Fibroblast of lung (primary cell): ENCODE results near the gene DNM1L. TPM values are rescaled to one million over a fixed set of nuclear protein-coding genes. Genes with fewer than 3 reads are reported as not detected.

Experiments
- DNase-seq, 2 donors: peaks; one replicate each; pipeline versions ENCODE4 v3.0.0 to v3.0.0-alpha.2; 2010; ENCODE audit warnings: low read depth in 2 of 2
- H2AFZ ChIP-seq: 2 replicates; pipeline ENCODE4 v1.5.1; 2012; ENCODE audit warnings: low read length, control low read depth, inconsistent platforms
- H3K27ac ChIP-seq: 2 replicates; pipeline ENCODE4 v1.5.1; 2011; ENCODE audit warnings: low read length, control low read depth; ENCODE audit not compliant: insufficient read depth
- H3K27me3 ChIP-seq: 2 replicates; pipeline ENCODE4 v1.5.1; 2011; ENCODE audit warnings: mild to moderate bottlenecking, low read length; ENCODE audit not compliant: control insufficient read depth, insufficient read depth
- H3K36me3 ChIP-seq: 2 replicates; pipeline ENCODE4 v1.5.1; 2011; ENCODE audit warnings: low read length; ENCODE audit not compliant: control insufficient read depth, insufficient read depth
- H3K4me1 ChIP-seq: 2 replicates; pipeline ENCODE4 v1.5.1; 2011; ENCODE audit warnings: low read length; ENCODE audit not compliant: control insufficient read depth, insufficient read depth; ENCODE audit errors: extremely low read depth
- H3K4me2 ChIP-seq: 2 replicates; pipeline ENCODE4 v1.5.1; 2011; ENCODE audit warnings: low read length, control low read depth; ENCODE audit not compliant: insufficient read depth; ENCODE audit errors: extremely low read depth
- H3K4me3 ChIP-seq, 4 experiments: fragments of 200-600 bp in 1 of 4; sonication (generic) in 1 of 4; replicated peaks in 1 of 4; 2 replicates each; pipeline ENCODE4 v1.5.1; 2011 to 2016; ENCODE audit warnings: low read length in 4 of 4, low read depth in 3 of 4, mild to moderate bottlenecking in 3 of 4, control low read depth in 2 of 4, inconsistent platforms in 1 of 4, mixed read lengths in 1 of 4; ENCODE audit not compliant: insufficient read depth in 1 of 4; ENCODE audit errors: control extremely low read depth in 1 of 4
- H3K79me2 ChIP-seq: 2 replicates; pipeline ENCODE4 v1.5.1; 2012; ENCODE audit warnings: mild to moderate bottlenecking, low read length, inconsistent platforms; ENCODE audit not compliant: control insufficient read depth, insufficient read depth
- H3K9ac ChIP-seq: 2 replicates; pipeline ENCODE4 v1.5.1; 2011; ENCODE audit warnings: mild to moderate bottlenecking, low read length, control low read depth; ENCODE audit not compliant: insufficient read depth
- H3K9me3 ChIP-seq: 2 replicates; pipeline ENCODE4 v1.5.1; 2012; ENCODE audit warnings: low read depth, low read length; ENCODE audit not compliant: control insufficient read depth, insufficient read depth
- H4K20me1 ChIP-seq: 2 replicates; pipeline ENCODE4 v1.5.1; 2011; ENCODE audit warnings: low read length; ENCODE audit not compliant: control insufficient read depth, insufficient read depth; ENCODE audit errors: extremely low read depth
- CTCF ChIP-seq, 2 donors: IDR thresholded peaks in 1 of 2; conservative IDR thresholded peaks in 1 of 2; 1 replicate in 1 of 2; 2 replicates in 1 of 2; pipeline ENCODE4 v1.5.1; 2011 to 2012; ENCODE audit warnings: low read length in 2 of 2, control low read depth in 1 of 2, inconsistent platforms in 1 of 2, low read depth in 1 of 2, mild to moderate bottlenecking in 1 of 2
- EZH2 ChIP-seq: IDR thresholded peaks from 2 replicates; pipeline ENCODE4 v1.5.1; 2012; ENCODE audit warnings: low read length, control low read depth, mild to moderate bottlenecking; ENCODE audit errors: missing control alignments
- polyA plus RNA-seq, 2 donors: library from polyadenylated mRNA; depleted of rRNA in 1 of 2; stranded (reverse) in 1 of 2; unstranded in 1 of 2; fragments of >200 nt; gene quantifications; 2 replicates each; pipeline ENCODE4 v1.2.1, GENCODE V29; 2011 to 2012; ENCODE audit warnings: missing spikeins in 1 of 2
- total RNA-seq: library from RNA; depleted of rRNA; stranded (reverse); fragments of >200 nt; gene quantifications from 2 replicates; pipeline ENCODE4 v1.2.1, GENCODE V29; 2014

Gene DNM1L
- total and polyA plus RNA-seq, 2 donors (not counting 1 experiment from before 2014, with no cell fraction given) = 59.6 to 77.9 TPM

- Histone ChIP-seq H3K27ac (no peak overlapping the region), H4K20me1 (no peaks in the 10 kb centered on the region), H3K9ac (no peak overlapping the region), H3K4me1 (no peaks in the 10 kb centered on the region), H3K27me3 (no peaks in the 10 kb centered on the region), H3K36me3 (peaks cover 3% of the 10 kb centered on the region), H3K79me2 (no peaks in the 10 kb centered on the region), H3K9me3 (no peaks in the 10 kb centered on the region), H3K4me3 (no peak overlapping the region), H3K4me2 (no peak overlapping the region), H2AFZ (no peak overlapping the region)
- peak in 1 of 2 donors; percentile 10 for DNase-seq
- no peak for TF ChIP-seq CTCF (conservative IDR thresholded peaks at IDR 0.05 in 1 of 2, IDR thresholded peaks at IDR 0.05 in 1 of 2; ENCODE audit: low read depth in 1 of 2, low read length in 2 of 2)
Measured at GRCh38 chr12:32727237-32727636, 48.1 kb downstream of the DNM1L start.

- no peak overlapping the region for H3K27ac ChIP-seq
- H3K4me1 ChIP-seq = no peaks in the 10 kb centered on the region
- peaks cover 6% of the 10 kb centered on the region for H3K36me3 ChIP-seq
- H3K9me3 ChIP-seq = no peaks in the 10 kb centered on the region
- no peak for TF ChIP-seq EZH2
- TF ChIP-seq CTCF (conservative IDR thresholded peaks at IDR 0.05 in 1 of 2, IDR thresholded peaks at IDR 0.05 in 1 of 2; ENCODE audit: low read depth in 1 of 2, low read length in 2 of 2) = no peak
- no peaks in the 10 kb centered on the region for H4K20me1 ChIP-seq
- no peak overlapping the region for H3K4me3 ChIP-seq
- H3K79me2 ChIP-seq = no peaks in the 10 kb centered on the region
- no peak overlapping the region for H2AFZ ChIP-seq
- no peak for DNase-seq
- H3K4me2 ChIP-seq = no peak overlapping the region
- no peak overlapping the region for H3K9ac ChIP-seq
- H3K27me3 ChIP-seq = no peaks in the 10 kb centered on the region
Measured at GRCh38 chr12:32734952-32735351, 55.9 kb downstream of the DNM1L start.

- Histone ChIP-seq H3K4me3 (no peak overlapping the region), H3K27me3 (no peaks in the 10 kb centered on the region), H3K79me2 (no peaks in the 10 kb centered on the region), H3K4me2 (no peak overlapping the region), H3K36me3 (peaks cover 3% of the 10 kb centered on the region), H3K9ac (no peak overlapping the region), H4K20me1 (no peaks in the 10 kb centered on the region), H3K27ac (no peak overlapping the region), H3K4me1 (no peaks in the 10 kb centered on the region), H2AFZ (no peak overlapping the region), H3K9me3 (no peaks in the 10 kb centered on the region)
- no peak for DNase-seq
- TF ChIP-seq CTCF (conservative IDR thresholded peaks at IDR 0.05 in 1 of 2, IDR thresholded peaks at IDR 0.05 in 1 of 2; ENCODE audit: low read depth in 1 of 2, low read length in 2 of 2) = no peak
- TF ChIP-seq EZH2 = no peak
Measured at GRCh38 chr12:32736445-32736844, 57.3 kb downstream of the DNM1L start.
